PC-3 (cell line): ENCODE measurements around the gene DOCK1.

ENCODE experiments used
- EZH2 ChIP-seq: fragments of 300-600 bp; sonication (generic); IDR thresholded peaks from one replicate; pipeline ENCODE4 v1.6.1; 2017; ENCODE audit warnings: antibody characterized with exemption, mild to moderate bottlenecking, low read length; ENCODE audit not compliant: unreplicated experiment
- TF ChIP-seq, protein P1 (sequence below): fragments of 300-600 bp; sonication (generic); conservative IDR thresholded peaks from 2 replicates; pipeline ENCODE4 v1.5.1; 2017; ENCODE audit warnings: antibody characterized with exemption, low read depth, mild to moderate bottlenecking, low read length

DNA sequence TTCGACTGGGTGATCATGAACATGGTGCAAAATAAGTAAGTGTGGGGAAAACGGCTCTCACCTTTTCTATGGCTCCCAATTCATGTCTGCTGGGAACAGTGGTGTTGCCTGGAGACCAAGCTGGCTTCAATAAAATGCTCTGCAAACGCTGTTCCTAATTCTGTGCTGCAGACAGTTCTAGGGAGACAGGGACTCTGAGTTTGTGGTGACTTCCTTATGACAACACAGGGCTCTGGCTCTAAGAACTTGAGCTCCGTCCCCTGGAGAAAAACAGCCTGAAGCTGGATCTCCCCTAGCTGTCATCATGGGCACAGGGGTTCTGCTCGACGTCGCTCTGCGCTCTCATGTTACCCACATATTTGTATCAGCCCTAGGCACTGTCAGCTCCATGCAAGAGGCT, 352.2 kb downstream of the DOCK1 start:
- no peak for TF ChIP-seq EZH2
- TF ChIP-seq, protein P1, sequence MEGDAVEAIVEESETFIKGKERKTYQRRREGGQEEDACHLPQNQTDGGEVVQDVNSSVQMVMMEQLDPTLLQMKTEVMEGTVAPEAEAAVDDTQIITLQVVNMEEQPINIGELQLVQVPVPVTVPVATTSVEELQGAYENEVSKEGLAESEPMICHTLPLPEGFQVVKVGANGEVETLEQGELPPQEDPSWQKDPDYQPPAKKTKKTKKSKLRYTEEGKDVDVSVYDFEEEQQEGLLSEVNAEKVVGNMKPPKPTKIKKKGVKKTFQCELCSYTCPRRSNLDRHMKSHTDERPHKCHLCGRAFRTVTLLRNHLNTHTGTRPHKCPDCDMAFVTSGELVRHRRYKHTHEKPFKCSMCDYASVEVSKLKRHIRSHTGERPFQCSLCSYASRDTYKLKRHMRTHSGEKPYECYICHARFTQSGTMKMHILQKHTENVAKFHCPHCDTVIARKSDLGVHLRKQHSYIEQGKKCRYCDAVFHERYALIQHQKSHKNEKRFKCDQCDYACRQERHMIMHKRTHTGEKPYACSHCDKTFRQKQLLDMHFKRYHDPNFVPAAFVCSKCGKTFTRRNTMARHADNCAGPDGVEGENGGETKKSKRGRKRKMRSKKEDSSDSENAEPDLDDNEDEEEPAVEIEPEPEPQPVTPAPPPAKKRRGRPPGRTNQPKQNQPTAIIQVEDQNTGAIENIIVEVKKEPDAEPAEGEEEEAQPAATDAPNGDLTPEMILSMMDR = no peak
